HepG2 (cell line): ENCODE data around the gene COMP. TPM values are rescaled to one million over a fixed set of nuclear protein-coding genes. Genes with fewer than 3 reads are reported as not detected.

Source experiments
- ATAC-seq: fragments of 200-7000 bp; cut with Tn5 transposase; 3 replicates; pipeline ENCODE4 v1.9.1; 2020; ENCODE audit warnings: mild to moderate bottlenecking, moderate library complexity
- Bru-seq: library from RNA; stranded (reverse); fragments of 400-500 nt; gene quantifications from one replicate; lab custom pipeline; 2021; lab: Mats Ljungman, UMichigan
- BruChase-seq, 2 experiments: library from RNA; stranded (reverse); fragments of 400-500 nt; gene quantifications; one replicate each; lab custom pipeline; 2021; lab: Mats Ljungman, UMichigan
- BruUV-seq: library from RNA; stranded (reverse); fragments of 400-500 nt; replicated peaks from 2 replicates; lab custom pipeline; 2021; lab: Mats Ljungman, UMichigan
- CTCF ChIA-PET: fragments of 300-600 bp; formaldehyde crosslinking; extraction: SDS; loops from one replicate; lab custom pipeline; 2021; ENCODE audit warnings: low total read pairs, inconsistent platforms, low intra/inter-chr PET ratio; lab: Yijun Ruan, JAX
- POLR2A ChIA-PET: fragments of 350-600 bp; sonication (Branson Sonifier 250); formaldehyde crosslinking; loops from one replicate; lab custom pipeline; 2020; ENCODE audit warnings: antibody characterized with exemption, inconsistent platforms; lab: Yijun Ruan, JAX
- DNase-seq: peaks from one replicate; pipeline ENCODE4 v3.0.0-alpha.2; 2015; ENCODE audit warnings: low spot score
- FAIRE-seq: peaks from 3 replicates; lab custom pipeline; 2011; peaks lifted over from hg19 to GRCh38; lab: Jason Lieb, UNC
- H2AFZ ChIP-seq: one replicate; pipeline ENCODE4 v1.6.1; 2011; ENCODE audit warnings: low read length, inconsistent platforms
- H3K27ac ChIP-seq: fragments of 300-600 bp; 3 replicates; pipeline ENCODE4 v1.8.0; 2011; ENCODE audit warnings: mixed run types, mild to moderate bottlenecking, mixed read lengths, low read length, inconsistent platforms; ENCODE audit not compliant: insufficient read depth; ENCODE audit errors: extremely low read length
- H3K27me3 ChIP-seq, 2 experiments: fragments of 200-600 bp in 1 of 2; 2 replicates in 1 of 2; 3 replicates in 1 of 2; pipeline versions ENCODE4 v1.6.0 to v1.8.0; 2011; ENCODE audit warnings: low read length in 2 of 2, mild to moderate bottlenecking in 2 of 2, moderate library complexity in 2 of 2, inconsistent platforms in 1 of 2; ENCODE audit not compliant: insufficient read depth in 2 of 2, control insufficient read depth in 1 of 2
- H3K36me3 ChIP-seq, 2 experiments: fragments of 200-600 bp in 1 of 2; replicated peaks in 1 of 2; 2 replicates in 1 of 2; 3 replicates in 1 of 2; pipeline versions ENCODE4 v1.5.1 to v1.8.0; 2011; ENCODE audit warnings: low read length in 2 of 2, inconsistent platforms in 1 of 2; ENCODE audit not compliant: insufficient read depth in 2 of 2, control insufficient read depth in 1 of 2
- H3K4me1 ChIP-seq: 2 replicates; pipeline ENCODE4 v1.5.1; 2012; ENCODE audit warnings: low read length, inconsistent platforms; ENCODE audit not compliant: insufficient read depth
- H3K4me2 ChIP-seq: 2 replicates; pipeline ENCODE4 v1.6.0; 2011; ENCODE audit warnings: low read depth, low read length, inconsistent platforms
- H3K4me3 ChIP-seq, 3 experiments: fragments of 200-600 bp in 1 of 3; sonication (generic), shearing (Covaris generic) in 1 of 3; replicated peaks in 1 of 3; 2 replicates each; pipeline ENCODE4 v1.5.1; 2011 to 2016; ENCODE audit warnings: low read length in 3 of 3, inconsistent platforms in 2 of 3, low read depth in 2 of 3, mild to moderate bottlenecking in 2 of 3, control low read depth in 1 of 3, mixed read lengths in 1 of 3; ENCODE audit not compliant: insufficient read depth in 1 of 3
- H3K79me2 ChIP-seq: one replicate; pipeline ENCODE4 v1.6.1; 2011; ENCODE audit warnings: low read length, inconsistent platforms; ENCODE audit not compliant: insufficient read depth
- H3K9ac ChIP-seq: 2 replicates; pipeline ENCODE4 v1.6.0; 2011; ENCODE audit warnings: mild to moderate bottlenecking, low read depth, low read length, inconsistent platforms; ENCODE audit not compliant: insufficient read depth
- H3K9me3 ChIP-seq: 2 replicates; pipeline ENCODE4 v1.5.1; 2012; ENCODE audit warnings: mild to moderate bottlenecking, low read length
- H4K20me1 ChIP-seq: 2 replicates; pipeline ENCODE4 v1.6.0; 2011; ENCODE audit warnings: inconsistent platforms, mild to moderate bottlenecking, low read length, moderate library complexity; ENCODE audit not compliant: insufficient read depth
- EED ChIP-seq: sonication (generic); formaldehyde crosslinking; IDR thresholded peaks from 2 replicates; pipeline ENCODE4 v1.5.0; 2020; ENCODE audit warnings: mild to moderate bottlenecking, missing genetic modification reagents
- TBX2 ChIP-seq: sonication (generic); formaldehyde crosslinking; IDR thresholded peaks from 2 replicates; pipeline ENCODE4 v1.5.0; 2020; ENCODE audit warnings: missing genetic modification reagents, mild to moderate bottlenecking, borderline replicate concordance
- ZNF564 ChIP-seq: sonication (generic); formaldehyde crosslinking; IDR thresholded peaks from 2 replicates; pipeline ENCODE4 v1.8.1; 2023; ENCODE audit warnings: mild to moderate bottlenecking, missing genetic modification reagents
- WGBS: methylation state at CpG from one replicate; pipeline ENCODE4 v1.1.6; 2017; ENCODE audit warnings: low lambda C conversion rate; 5-methylcytosine and 5-hydroxymethylcytosine counted together
- in situ Hi-C: cut with HindIII; loops from 2 replicates; pipeline ENCODE4 v1.10.0; 2017; ENCODE audit warnings: low pct_unique_long_range_greater_than_20kb; ENCODE audit not compliant: extremely low pct_ligation_motif_present
- intact Hi-C: fragments of 100-400 bp; cut with micrococcal nuclease; formaldehyde crosslinking; loops from one replicate; pipeline ENCODE4 v1.10.0; 2022; ENCODE audit not compliant: unreplicated experiment
- long read RNA-seq, 2 experiments: library from RNA in 1 of 2; library from polyadenylated mRNA in 1 of 2; stranded (forward) in 1 of 2; unstranded in 1 of 2; transcript quantifications; one replicate each; pipeline ENCODE4 v2.0.0, GENCODE V29; 2019 to 2022
- polyA minus RNA-seq, 3 experiments: library from RNA; depleted of rRNA, polyadenylated mRNA; stranded (reverse); fragments of >200 nt; gene quantifications; 2 replicates each; pipeline ENCODE4 v1.2.3, GENCODE V29; 2011; ENCODE audit warnings: low replicate concordance in 1 of 3
- polyA plus RNA-seq, 8 experiments: library from polyadenylated mRNA; depleted of rRNA in 3 of 8; stranded (reverse) in 7 of 8; unstranded in 1 of 8; fragments of >200 nt; fragmentation: Illumina TruSeq in 4 of 8; extraction: Trizol in 4 of 8; gene quantifications; 2 replicates each; pipeline versions ENCODE4 v1.2.1 to v1.2.3, GENCODE V29; 2011 to 2016; ENCODE audit warnings: low read depth in 4 of 8, missing spikeins in 1 of 8, mixed read lengths in 1 of 8; ENCODE audit not compliant: insufficient read depth in 1 of 8
- total RNA-seq, 5 experiments: library from RNA; depleted of rRNA; stranded (reverse); fragments of >200 nt; fragmentation: Illumina TruSeq; extraction: Trizol; gene quantifications; 2 replicates each; pipeline ENCODE4 v1.2.3, GENCODE V29; 2016; ENCODE audit warnings: low read depth in 1 of 5
- TF ChIP-seq, protein P1 (sequence below): sonication (generic); formaldehyde crosslinking; IDR thresholded peaks from 2 replicates; pipeline ENCODE4 v1.5.1; 2020; ENCODE audit warnings: mild to moderate bottlenecking, missing genetic modification reagents, moderate library complexity
- TF ChIP-seq, protein P2 (sequence below): sonication (generic); formaldehyde crosslinking; IDR thresholded peaks from 2 replicates; pipeline ENCODE4 v1.9.0; 2022; ENCODE audit warnings: missing genetic modification reagents, mild to moderate bottlenecking, borderline replicate concordance
- TF ChIP-seq, protein P3 (sequence below): sonication (generic); formaldehyde crosslinking; IDR thresholded peaks from 2 replicates; pipeline ENCODE4 v1.4.0; 2020; ENCODE audit warnings: mild to moderate bottlenecking, missing genetic modification reagents
- TF ChIP-seq, protein P4 (sequence below): sonication (generic); formaldehyde crosslinking; IDR thresholded peaks from 2 replicates; pipeline ENCODE4 v1.4.0; 2020; ENCODE audit warnings: missing genetic modification reagents

COMP gene
- total RNA-seq (2016; rRNA removed; fragmentation: Illumina TruSeq; extraction: Trizol) (0.04 TPM in 1 of 2 replicates, not detected in the other), polyA plus RNA-seq (2011; rRNA removed) (0.13 and 0.16 TPM in 2 replicates), polyA minus RNA-seq (2011; rRNA and poly(A)+ RNA removed; ENCODE audit: low replicate concordance) (not detected in 2 replicates), Bru-seq, nascent RNA (percentile 21 among the genes with signal in this experiment), BruChase-seq, experiment 1, labeled RNA remaining after a 6-hour chase (percentile 30 among the genes with signal in this experiment), BruChase-seq, experiment 2, labeled RNA remaining after a 2-hour chase (percentile 23 among the genes with signal in this experiment)
- total RNA-seq (2016; cell fraction: cytosol; rRNA removed; fragmentation: Illumina TruSeq; extraction: Trizol; ENCODE audit: low read depth) = not detected in 2 replicates
- total RNA-seq (2016; cell fraction: insoluble cytoplasmic fraction; rRNA removed; fragmentation: Illumina TruSeq; extraction: Trizol) = 0.04 TPM in 1 of 2 replicates, not detected in the other
- not detected in 2 replicates for total RNA-seq (2016; cell fraction: membrane; rRNA removed; fragmentation: Illumina TruSeq; extraction: Trizol)
- total RNA-seq (2016; cell fraction: nucleus; rRNA removed; fragmentation: Illumina TruSeq; extraction: Trizol) = not detected in 2 replicates
- polyA plus RNA-seq (2011; cell fraction: cytosol; rRNA removed) = 0.16 and 0.19 TPM in 2 replicates
- polyA plus RNA-seq (2011; cell fraction: nucleus; rRNA removed) = 0.23 and 0.37 TPM in 2 replicates
- 0.36 and 0.49 TPM in 2 replicates for polyA plus RNA-seq (2012)
- not detected in 2 replicates for polyA plus RNA-seq (2016; cell fraction: cytosol; fragmentation: Illumina TruSeq; extraction: Trizol; ENCODE audit: low read depth)
- not detected in 2 replicates for polyA plus RNA-seq (2016; cell fraction: insoluble cytoplasmic fraction; fragmentation: Illumina TruSeq; extraction: Trizol; ENCODE audit: low read depth)
- polyA plus RNA-seq (2016; cell fraction: membrane; fragmentation: Illumina TruSeq; extraction: Trizol; ENCODE audit: low read depth) = 0.08 TPM in 1 of 2 replicates, not detected in the other
- 0.31 and 0.66 TPM in 2 replicates for polyA plus RNA-seq (2016; cell fraction: nucleus; fragmentation: Illumina TruSeq; extraction: Trizol; ENCODE audit: insufficient read depth, low read depth)
- not detected in 2 replicates for polyA minus RNA-seq (2011; cell fraction: cytosol; rRNA and poly(A)+ RNA removed)
- not detected in 2 replicates for polyA minus RNA-seq (2011; cell fraction: nucleus; rRNA and poly(A)+ RNA removed)
- long read RNA-seq, experiment 1, partial matches to known transcripts = 1 of 2 reads
- long read RNA-seq, experiment 1, other reads (novel, unspliced or antisense) = 0 of 2 reads
- long read RNA-seq, experiment 2 = 0 reads

DNA sequence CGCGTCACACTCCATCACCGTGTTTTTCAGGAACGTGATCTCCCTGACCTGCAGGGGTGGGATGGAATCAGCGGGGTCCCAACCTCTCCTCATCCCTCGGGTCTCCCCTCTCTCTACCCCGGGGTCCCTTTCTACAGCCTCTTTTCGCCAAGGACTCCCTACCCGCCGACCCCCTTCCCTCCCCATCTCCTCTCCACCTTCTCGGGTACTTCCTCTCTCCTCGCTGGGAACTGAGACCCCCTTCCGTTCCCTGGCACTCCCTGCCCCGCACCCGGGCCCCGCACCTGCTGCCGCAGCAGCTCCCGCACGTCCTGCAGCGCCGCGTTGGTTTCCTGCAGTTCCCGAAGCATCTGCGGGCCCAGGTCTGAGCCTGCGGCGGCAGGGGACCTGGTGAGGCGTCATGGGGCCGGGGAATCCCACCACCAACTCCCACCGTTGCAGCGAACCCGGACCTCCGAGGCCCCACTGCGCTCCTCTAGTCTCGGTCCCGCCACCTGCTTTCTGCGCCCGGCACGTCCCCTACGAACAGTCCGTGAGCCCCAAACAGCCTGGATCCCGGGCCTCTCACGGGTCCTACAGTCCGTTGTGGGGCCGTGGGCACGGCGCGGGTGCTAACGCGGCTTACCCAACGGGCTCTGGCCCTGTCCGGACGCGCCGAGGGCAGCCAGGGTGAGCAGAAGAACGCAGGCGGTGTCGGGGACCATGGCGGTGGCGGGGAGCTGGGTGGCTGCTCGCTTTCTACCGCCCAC, at the start of gene COMP:
COMP (minus strand) TSS at position 740 of the 749 bp plus-strand sequence; CDS start at position 704, 36 bp downstream.
- CTCF ChIA-PET = no interaction called here
- DNase-seq = no peak
- Histone ChIP-seq H2AFZ (no peak within 1 kb of the TSS), H3K9me3 (no peaks in the 10 kb centered on the region), H3K79me2 (no peaks in the 10 kb centered on the region), H3K9ac (no peak within 1 kb of the TSS), H4K20me1 (no peaks in the 10 kb centered on the region), H3K4me2 (peak within 1 kb of the TSS; percentile 29), H3K27ac (no peak within 1 kb of the TSS), H3K36me3 (no peaks in the 10 kb centered on the region), H3K4me3 (peak within 1 kb of the TSS in 2 of 3 experiments; percentile 15 to 52; a peak in 1 of 6 replicates), H3K27me3 (peaks cover 14 to 80% of the 10 kb centered on the region in 2 experiments), H3K4me1 (peaks cover 25% of the 10 kb centered on the region)
- WGBS = 15% methylated on average over 26 of the region's 61 CpGs
- peak; percentile 11; the same call in 2 of the 3 replicates for ATAC-seq
- in situ Hi-C loops = no loop called here
- POLR2A ChIA-PET = interaction anchor here (0.9 kb wide), 1 partner anchor 41 kb away, joined by 4 read pairs; the partner anchor contains the start of gene UPF1
- intact Hi-C loops = no loop called here
- no peak for FAIRE-seq
- BruUV-seq = no TSS peak
- TF ChIP-seq, protein P1, sequence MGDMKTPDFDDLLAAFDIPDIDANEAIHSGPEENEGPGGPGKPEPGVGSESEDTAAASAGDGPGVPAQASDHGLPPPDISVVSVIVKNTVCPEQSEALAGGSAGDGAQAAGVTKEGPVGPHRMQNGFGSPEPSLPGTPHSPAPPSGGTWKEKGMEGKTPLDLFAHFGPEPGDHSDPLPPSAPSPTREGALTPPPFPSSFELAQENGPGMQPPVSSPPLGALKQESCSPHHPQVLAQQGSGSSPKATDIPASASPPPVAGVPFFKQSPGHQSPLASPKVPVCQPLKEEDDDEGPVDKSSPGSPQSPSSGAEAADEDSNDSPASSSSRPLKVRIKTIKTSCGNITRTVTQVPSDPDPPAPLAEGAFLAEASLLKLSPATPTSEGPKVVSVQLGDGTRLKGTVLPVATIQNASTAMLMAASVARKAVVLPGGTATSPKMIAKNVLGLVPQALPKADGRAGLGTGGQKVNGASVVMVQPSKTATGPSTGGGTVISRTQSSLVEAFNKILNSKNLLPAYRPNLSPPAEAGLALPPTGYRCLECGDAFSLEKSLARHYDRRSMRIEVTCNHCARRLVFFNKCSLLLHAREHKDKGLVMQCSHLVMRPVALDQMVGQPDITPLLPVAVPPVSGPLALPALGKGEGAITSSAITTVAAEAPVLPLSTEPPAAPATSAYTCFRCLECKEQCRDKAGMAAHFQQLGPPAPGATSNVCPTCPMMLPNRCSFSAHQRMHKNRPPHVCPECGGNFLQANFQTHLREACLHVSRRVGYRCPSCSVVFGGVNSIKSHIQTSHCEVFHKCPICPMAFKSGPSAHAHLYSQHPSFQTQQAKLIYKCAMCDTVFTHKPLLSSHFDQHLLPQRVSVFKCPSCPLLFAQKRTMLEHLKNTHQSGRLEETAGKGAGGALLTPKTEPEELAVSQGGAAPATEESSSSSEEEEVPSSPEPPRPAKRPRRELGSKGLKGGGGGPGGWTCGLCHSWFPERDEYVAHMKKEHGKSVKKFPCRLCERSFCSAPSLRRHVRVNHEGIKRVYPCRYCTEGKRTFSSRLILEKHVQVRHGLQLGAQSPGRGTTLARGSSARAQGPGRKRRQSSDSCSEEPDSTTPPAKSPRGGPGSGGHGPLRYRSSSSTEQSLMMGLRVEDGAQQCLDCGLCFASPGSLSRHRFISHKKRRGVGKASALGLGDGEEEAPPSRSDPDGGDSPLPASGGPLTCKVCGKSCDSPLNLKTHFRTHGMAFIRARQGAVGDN (CRISPR knock-in tag) = peak; percentile 39; the same call in 1 of the 2 replicates
- TF ChIP-seq, protein P2, sequence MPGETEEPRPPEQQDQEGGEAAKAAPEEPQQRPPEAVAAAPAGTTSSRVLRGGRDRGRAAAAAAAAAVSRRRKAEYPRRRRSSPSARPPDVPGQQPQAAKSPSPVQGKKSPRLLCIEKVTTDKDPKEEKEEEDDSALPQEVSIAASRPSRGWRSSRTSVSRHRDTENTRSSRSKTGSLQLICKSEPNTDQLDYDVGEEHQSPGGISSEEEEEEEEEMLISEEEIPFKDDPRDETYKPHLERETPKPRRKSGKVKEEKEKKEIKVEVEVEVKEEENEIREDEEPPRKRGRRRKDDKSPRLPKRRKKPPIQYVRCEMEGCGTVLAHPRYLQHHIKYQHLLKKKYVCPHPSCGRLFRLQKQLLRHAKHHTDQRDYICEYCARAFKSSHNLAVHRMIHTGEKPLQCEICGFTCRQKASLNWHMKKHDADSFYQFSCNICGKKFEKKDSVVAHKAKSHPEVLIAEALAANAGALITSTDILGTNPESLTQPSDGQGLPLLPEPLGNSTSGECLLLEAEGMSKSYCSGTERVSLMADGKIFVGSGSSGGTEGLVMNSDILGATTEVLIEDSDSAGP (CRISPR knock-in tag) = 0 out of 2 replicates have a peak, but pooled peaks have one; percentile 18
- 0 out of 2 replicates have a peak, but pooled peaks have one; percentile 34 for TF ChIP-seq TBX2 (CRISPR knock-in tag)
- 0 out of 2 replicates have a peak, but pooled peaks have one; percentile 45 for TF ChIP-seq EED (CRISPR knock-in tag)
- TF ChIP-seq, protein P3, sequence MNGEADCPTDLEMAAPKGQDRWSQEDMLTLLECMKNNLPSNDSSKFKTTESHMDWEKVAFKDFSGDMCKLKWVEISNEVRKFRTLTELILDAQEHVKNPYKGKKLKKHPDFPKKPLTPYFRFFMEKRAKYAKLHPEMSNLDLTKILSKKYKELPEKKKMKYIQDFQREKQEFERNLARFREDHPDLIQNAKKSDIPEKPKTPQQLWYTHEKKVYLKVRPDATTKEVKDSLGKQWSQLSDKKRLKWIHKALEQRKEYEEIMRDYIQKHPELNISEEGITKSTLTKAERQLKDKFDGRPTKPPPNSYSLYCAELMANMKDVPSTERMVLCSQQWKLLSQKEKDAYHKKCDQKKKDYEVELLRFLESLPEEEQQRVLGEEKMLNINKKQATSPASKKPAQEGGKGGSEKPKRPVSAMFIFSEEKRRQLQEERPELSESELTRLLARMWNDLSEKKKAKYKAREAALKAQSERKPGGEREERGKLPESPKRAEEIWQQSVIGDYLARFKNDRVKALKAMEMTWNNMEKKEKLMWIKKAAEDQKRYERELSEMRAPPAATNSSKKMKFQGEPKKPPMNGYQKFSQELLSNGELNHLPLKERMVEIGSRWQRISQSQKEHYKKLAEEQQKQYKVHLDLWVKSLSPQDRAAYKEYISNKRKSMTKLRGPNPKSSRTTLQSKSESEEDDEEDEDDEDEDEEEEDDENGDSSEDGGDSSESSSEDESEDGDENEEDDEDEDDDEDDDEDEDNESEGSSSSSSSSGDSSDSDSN (CRISPR knock-in tag) = peak; percentile 44; the same call in 1 of the 2 replicates
- TF ChIP-seq, protein P4, sequence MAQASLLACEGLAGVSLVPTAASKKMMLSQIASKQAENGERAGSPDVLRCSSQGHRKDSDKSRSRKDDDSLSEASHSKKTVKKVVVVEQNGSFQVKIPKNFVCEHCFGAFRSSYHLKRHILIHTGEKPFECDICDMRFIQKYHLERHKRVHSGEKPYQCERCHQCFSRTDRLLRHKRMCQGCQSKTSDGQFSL (CRISPR knock-in tag) = no peak
- TF ChIP-seq ZNF564 (CRISPR knock-in tag) = peak; percentile 77; the same call in 1 of the 2 replicates
